Naive thymus-derived CD4-positive, alpha-beta T cell (primary cell): ENCODE measurements around the gene HOMER2. TPM values are rescaled to one million over a fixed set of nuclear protein-coding genes. Genes with fewer than 3 reads are reported as not detected.
A peak's percentile ranks its signal among the peaks of the same experiment; 100 is the strongest.

Source experiments
- ATAC-seq: fragments of 150-1000 bp; cut with Tn5 transposase; 2 replicates; pipeline ENCODE4 v1.10.0; 2021; ENCODE audit warnings: mild to moderate bottlenecking, moderate library complexity
- CTCF ChIA-PET: fragments of 350-600 bp; sonication (Branson Sonifier 250); formaldehyde crosslinking; loops from one replicate; lab custom pipeline; 2021; ENCODE audit warnings: antibody characterized with exemption; lab: Charles Lee
- POLR2A ChIA-PET: fragments of 350-600 bp; sonication (Branson Sonifier 250); formaldehyde crosslinking; loops from one replicate; lab custom pipeline; 2021; ENCODE audit warnings: antibody characterized with exemption, inconsistent platforms; lab: Charles Lee
- DNase-seq, 9 donors: peaks; one replicate each; pipeline versions ENCODE4 v3.0.0 to v3.0.0-alpha.2; 2020 to 2022; ENCODE audit warnings: mixed read lengths in 1 of 9
- H3K27ac ChIP-seq: one replicate; pipeline ENCODE4 v1.7.0; 2013; ENCODE audit warnings: mild to moderate bottlenecking, low read depth, low read length, moderate library complexity
- H3K27me3 ChIP-seq, 2 donors: one replicate each; pipeline ENCODE4 v1.7.0; 2013; ENCODE audit warnings: low read length in 2 of 2, mild to moderate bottlenecking in 2 of 2, moderate library complexity in 2 of 2; ENCODE audit not compliant: control insufficient read depth in 2 of 2, insufficient read depth in 2 of 2
- H3K36me3 ChIP-seq, 3 experiments: 1 replicate in 2 of 3; 2 replicates in 1 of 3; pipeline ENCODE4 v1.7.0; 2013; ENCODE audit warnings: low read length in 3 of 3, mild to moderate bottlenecking in 3 of 3, moderate library complexity in 1 of 3; ENCODE audit not compliant: insufficient read depth in 3 of 3, control insufficient read depth in 2 of 3
- H3K4me1 ChIP-seq, 2 donors: one replicate each; pipeline ENCODE4 v1.7.0; 2013; ENCODE audit warnings: low read length in 2 of 2, mild to moderate bottlenecking in 2 of 2, moderate library complexity in 1 of 2; ENCODE audit not compliant: control insufficient read depth in 2 of 2, insufficient read depth in 2 of 2
- H3K4me3 ChIP-seq: 2 replicates; pipeline ENCODE4 v1.7.0; 2013; ENCODE audit warnings: mild to moderate bottlenecking, low read length
- H3K9me3 ChIP-seq, 3 experiments: 1 replicate in 2 of 3; 2 replicates in 1 of 3; pipeline ENCODE4 v1.7.0; 2013; ENCODE audit warnings: low read length in 3 of 3; ENCODE audit not compliant: control insufficient read depth in 2 of 3
- H3K27ac Mint-ChIP-seq, 9 donors: one replicate each; pipeline ENCODE4 v1.8.0; 2020 to 2022; ENCODE audit warnings: mixed read lengths in 9 of 9, mild to moderate bottlenecking in 8 of 9, moderate library complexity in 5 of 9, inconsistent platforms in 2 of 9
- H3K27me3 Mint-ChIP-seq, 5 donors: one replicate each; pipeline ENCODE4 v1.8.0; 2021 to 2022; ENCODE audit warnings: mixed read lengths in 5 of 5, mild to moderate bottlenecking in 1 of 5
- H3K36me3 Mint-ChIP-seq, 5 donors: one replicate each; pipeline ENCODE4 v1.8.0; 2020 to 2022; ENCODE audit warnings: mixed read lengths in 5 of 5, mild to moderate bottlenecking in 3 of 5, inconsistent platforms in 1 of 5
- H3K4me1 Mint-ChIP-seq, 7 donors: one replicate each; pipeline ENCODE4 v1.8.0; 2020 to 2022; ENCODE audit warnings: mixed read lengths in 7 of 7, mild to moderate bottlenecking in 3 of 7, inconsistent platforms in 1 of 7
- H3K4me3 Mint-ChIP-seq, 10 donors: one replicate each; pipeline ENCODE4 v1.8.0; 2020 to 2022; ENCODE audit warnings: mild to moderate bottlenecking in 10 of 10, mixed read lengths in 10 of 10, moderate library complexity in 6 of 10, inconsistent platforms in 2 of 10
- H3K9me3 Mint-ChIP-seq, 11 donors: one replicate each; pipeline ENCODE4 v1.8.0; 2020 to 2022; ENCODE audit warnings: mixed read lengths in 11 of 11, mild to moderate bottlenecking in 4 of 11, inconsistent platforms in 1 of 11, moderate library complexity in 1 of 11
- intact Hi-C, 2 donors: fragments of 100-400 bp; cut with micrococcal nuclease; formaldehyde crosslinking; loops; one replicate each; pipeline ENCODE4 v1.15.1; 2023
- polyA plus RNA-seq, 2 donors: library from polyadenylated mRNA; unstranded; fragments of 300-500 nt; fragmentation: Illumina TruSeq; gene quantifications; one replicate each; pipeline ENCODE4 v1.2.3, GENCODE V29; 2021
- total RNA-seq, 6 experiments: library from RNA in 5 of 6; stranded (reverse) in 5 of 6; gene quantifications; 1 replicate in 5 of 6; 2 replicates in 1 of 6; pipeline ENCODE4 v1.2.3 and lab custom pipeline; 2021 to 2026

Gene HOMER2
- total and polyA plus RNA-seq, 7 experiments from 2014 or later, result 3.8 to 29.1 (median 4.8) TPM

- POLR2A ChIA-PET, result no interaction called here
- Mint-ChIP-seq H3K4me1 (peaks cover 8 to 17% (median 12%) of the 10 kb centered on the region in 7 donors), H3K9me3 (no peaks in the 10 kb centered on the region), H3K36me3 (peaks cover 0 to 8% (median 0%) of the 10 kb centered on the region in 5 donors), H3K4me3 (peak overlapping the region in 3 of 10 donors; percentile 8 to 29 (median 19)), H3K27ac (peak overlapping the region in 2 of 9 donors; percentile 33 to 77), H3K27me3 (peaks cover 0 to 3% (median 0%) of the 10 kb centered on the region in 5 donors)
- H3K27me3 ChIP-seq, result no peaks in the 10 kb centered on the region
- H3K9me3 ChIP-seq, result no peaks in the 10 kb centered on the region
- no peaks in the 10 kb centered on the region for H3K36me3 ChIP-seq
- CTCF ChIA-PET, result no interaction called here
- no peak overlapping the region for H3K27ac ChIP-seq
- H3K4me1 ChIP-seq, result no peaks in the 10 kb centered on the region
- no peak for ATAC-seq
- intact Hi-C loops, result no loop called here
- no peak for DNase-seq
- H3K4me3 ChIP-seq, result no peak overlapping the region
Measured at GRCh38 chr15:82856397-82857170, 95.9 kb downstream of the HOMER2 start.

- no peaks in the 10 kb centered on the region for H3K36me3 ChIP-seq
- Mint-ChIP-seq H3K4me1 (peaks cover 6 to 17% (median 8%) of the 10 kb centered on the region in 7 donors), H3K27me3 (peaks cover 0 to 3% (median 0%) of the 10 kb centered on the region in 5 donors), H3K36me3 (peaks cover 0 to 8% (median 1%) of the 10 kb centered on the region in 5 donors), H3K27ac (no peak overlapping the region), H3K9me3 (no peaks in the 10 kb centered on the region), H3K4me3 (peak overlapping the region in 2 of 10 donors; percentile 8 to 19)
- no peaks in the 10 kb centered on the region for H3K4me1 ChIP-seq
- H3K27ac ChIP-seq, result no peak overlapping the region
- POLR2A ChIA-PET, result no interaction called here
- no peaks in the 10 kb centered on the region for H3K9me3 ChIP-seq
- no peak for DNase-seq
- no peaks in the 10 kb centered on the region for H3K27me3 ChIP-seq
- H3K4me3 ChIP-seq, result no peak overlapping the region
- intact Hi-C loops, result no loop called here
- ATAC-seq, result no peak
- CTCF ChIA-PET, result no interaction called here
Measured at GRCh38 chr15:82855286-82856100, 97.0 kb downstream of the HOMER2 start.

- no peak for DNase-seq
- no peaks in the 10 kb centered on the region for H3K27me3 ChIP-seq
- H3K4me3 Mint-ChIP-seq, result no peak overlapping the region
- no peaks in the 10 kb centered on the region for H3K4me1 ChIP-seq
- peaks cover 10 to 23% (median 12%) of the 10 kb centered on the region in 7 donors for H3K4me1 Mint-ChIP-seq
- intact Hi-C loops, result no loop called here
- POLR2A ChIA-PET, result no interaction called here
- H3K36me3 Mint-ChIP-seq, result peaks cover 0 to 7% (median 1%) of the 10 kb centered on the region in 5 donors
- H3K27ac Mint-ChIP-seq, result no peak overlapping the region
- CTCF ChIA-PET, result no interaction called here
- H3K9me3 Mint-ChIP-seq, result no peaks in the 10 kb centered on the region
- H3K27ac ChIP-seq, result no peak overlapping the region
- no peaks in the 10 kb centered on the region for H3K9me3 ChIP-seq
- ATAC-seq, result no peak
- H3K36me3 ChIP-seq, result no peaks in the 10 kb centered on the region
- no peaks in the 10 kb centered on the region for H3K27me3 Mint-ChIP-seq
- H3K4me3 ChIP-seq, result no peak overlapping the region
Measured at GRCh38 chr15:82854554-82854953, 98.0 kb downstream of the HOMER2 start.

- DNase-seq, result no peak
- CTCF ChIA-PET, result no interaction called here
- H3K27ac ChIP-seq, result no peak overlapping the region
- H3K4me1 ChIP-seq, result no peaks in the 10 kb centered on the region
- H3K27ac Mint-ChIP-seq, result peak overlapping the region in 1 of 9 donors; percentile 13
- H3K36me3 ChIP-seq, result no peaks in the 10 kb centered on the region
- no peaks in the 10 kb centered on the region for H3K9me3 ChIP-seq
- intact Hi-C loops, result no loop called here
- ATAC-seq, result no peak
- peak overlapping the region in 7 of 10 donors; percentile 12 to 62 (median 25) for H3K4me3 Mint-ChIP-seq
- POLR2A ChIA-PET, result no interaction called here
- H3K9me3 Mint-ChIP-seq, result no peaks in the 10 kb centered on the region
- peaks cover 0 to 5% (median 0%) of the 10 kb centered on the region in 5 donors for H3K36me3 Mint-ChIP-seq
- no peaks in the 10 kb centered on the region for H3K27me3 Mint-ChIP-seq
- H3K4me1 Mint-ChIP-seq, result peaks cover 13 to 26% (median 17%) of the 10 kb centered on the region in 7 donors
- no peaks in the 10 kb centered on the region for H3K27me3 ChIP-seq
- no peak overlapping the region for H3K4me3 ChIP-seq
Measured at GRCh38 chr15:82852941-82853561, 99.5 kb downstream of the HOMER2 start.

GRCh38 chr15:82851981-82852511, 100.5 kb downstream of the HOMER2 start:
- H3K4me3 Mint-ChIP-seq, result no peak overlapping the region
- CTCF ChIA-PET, result no interaction called here
- peak overlapping the region in 1 of 9 donors; percentile 13 for H3K27ac Mint-ChIP-seq

GRCh38 chr15:82851306-82851850, 101.1 kb downstream of the HOMER2 start:
- POLR2A ChIA-PET, result interaction anchor here (0.8 kb wide), 1 partner anchor 38 kb away, joined by 3 read pairs; no protein-coding TSS in a partner anchor
- ATAC-seq, result no peak
- no peaks in the 10 kb centered on the region for H3K36me3 ChIP-seq
- Mint-ChIP-seq H3K4me3 (no peak overlapping the region), H3K9me3 (no peaks in the 10 kb centered on the region), H3K27ac (no peak overlapping the region), H3K27me3 (peaks cover 0 to 7% (median 0%) of the 10 kb centered on the region in 5 donors), H3K4me1 (peaks cover 13 to 26% (median 17%) of the 10 kb centered on the region in 7 donors), H3K36me3 (peaks cover 0 to 5% (median 0%) of the 10 kb centered on the region in 5 donors)
- intact Hi-C loops, result no loop called here
- no peak overlapping the region for H3K4me3 ChIP-seq
- H3K9me3 ChIP-seq, result no peaks in the 10 kb centered on the region
- H3K4me1 ChIP-seq, result no peaks in the 10 kb centered on the region
- CTCF ChIA-PET, result no interaction called here
- H3K27me3 ChIP-seq, result no peaks in the 10 kb centered on the region
- no peak overlapping the region for H3K27ac ChIP-seq
- no peak for DNase-seq

More at GRCh38 chr15:82851981-82852511, 100.5 kb downstream of the HOMER2 start:
- no peaks in the 10 kb centered on the region for H3K4me1 ChIP-seq
- DNase-seq (no peak), ATAC-seq (no peak)
- peaks cover 0 to 5% (median 0%) of the 10 kb centered on the region in 5 donors for H3K36me3 Mint-ChIP-seq
- no peak overlapping the region for H3K27ac ChIP-seq
- H3K36me3 ChIP-seq, result no peaks in the 10 kb centered on the region
- no peak overlapping the region for H3K4me3 ChIP-seq
- peaks cover 13 to 26% (median 17%) of the 10 kb centered on the region in 7 donors for H3K4me1 Mint-ChIP-seq
- intact Hi-C loops, result no loop called here
- H3K9me3 Mint-ChIP-seq, result no peaks in the 10 kb centered on the region
- POLR2A ChIA-PET, result no interaction called here
- no peaks in the 10 kb centered on the region for H3K9me3 ChIP-seq
- H3K27me3 Mint-ChIP-seq, result no peaks in the 10 kb centered on the region
- no peaks in the 10 kb centered on the region for H3K27me3 ChIP-seq
